SK-N-SH (cell line): ENCODE data around the gene RAB1A. TPM values are rescaled to one million over a fixed set of nuclear protein-coding genes. Genes with fewer than 3 reads are reported as not detected.

ENCODE experiments used
- CTCF ChIA-PET: fragments of 300-600, 350-600 bp; formaldehyde crosslinking; extraction: SDS; loops from one replicate; lab custom pipeline; 2021; lab: Yijun Ruan, JAX
- POLR2A ChIA-PET: fragments of 350-600 bp; sonication (Branson Sonifier 250); formaldehyde crosslinking; extraction: SDS; loops from one replicate; lab custom pipeline; 2020; ENCODE audit warnings: antibody characterized with exemption, inconsistent platforms; lab: Yijun Ruan, JAX
- DNase-seq: peaks from one replicate; pipeline ENCODE4 v3.0.0; 2012
- H2AFZ ChIP-seq: fragments of 200-600 bp; sonication (generic); 2 replicates; pipeline ENCODE4 v1.8.1; 2016; ENCODE audit warnings: antibody characterized with exemption, mild to moderate bottlenecking, low read depth
- H3F3A ChIP-seq: fragments of 200-600 bp; sonication (generic); replicated peaks from 2 replicates; pipeline ENCODE3; 2016; ENCODE audit warnings: antibody characterized with exemption, mild to moderate bottlenecking; ENCODE audit not compliant: insufficient read depth
- H3K27ac ChIP-seq, 2 experiments: fragments of 200-500 bp in 1 of 2; fragments of 200-600 bp in 1 of 2; sonication (Bioruptor generic) in 1 of 2; sonication (generic), shearing (Covaris generic) in 1 of 2; 2 replicates each; pipeline versions ENCODE4 v1.5.1 to v1.6.1; 2014 to 2016; ENCODE audit warnings: low read depth in 2 of 2, inconsistent platforms in 1 of 2, low read length in 1 of 2, mild to moderate bottlenecking in 1 of 2, mixed read lengths in 1 of 2
- H3K27me3 ChIP-seq: fragments of 200-600 bp; sonication (generic), shearing (Covaris generic); 2 replicates; pipeline ENCODE4 v1.6.1; 2016; ENCODE audit warnings: mixed run types; ENCODE audit not compliant: insufficient read depth
- H3K36me3 ChIP-seq, 2 experiments: fragments of 200-500 bp in 1 of 2; fragments of 200-600 bp in 1 of 2; sonication (Bioruptor generic) in 1 of 2; sonication (generic) in 1 of 2; replicated peaks in 1 of 2; 2 replicates each; pipeline versions ENCODE3 to v1.5.1; 2014 to 2016; ENCODE audit warnings: low read length in 1 of 2, mild to moderate bottlenecking in 1 of 2; ENCODE audit not compliant: insufficient read depth in 2 of 2, control insufficient read depth in 1 of 2
- H3K4me1 ChIP-seq, 2 experiments: fragments of 200-500 bp in 1 of 2; fragments of 200-600 bp in 1 of 2; sonication (Bioruptor generic) in 1 of 2; sonication (generic), shearing (Covaris generic) in 1 of 2; 2 replicates each; pipeline versions ENCODE4 v1.5.1 to v1.6.1; 2014 to 2016; ENCODE audit warnings: low read depth in 1 of 2, low read length in 1 of 2, mixed run types in 1 of 2; ENCODE audit not compliant: insufficient read depth in 2 of 2, control insufficient read depth in 1 of 2
- H3K4me2 ChIP-seq: fragments of 200-600 bp; sonication (generic), shearing (Covaris generic); 2 replicates; pipeline ENCODE4 v1.6.1; 2017; ENCODE audit warnings: mixed run types
- H3K4me3 ChIP-seq, 2 experiments: fragments of 200-500 bp in 1 of 2; fragments of 200-600 bp in 1 of 2; sonication (Bioruptor generic) in 1 of 2; sonication (generic), shearing (Covaris generic) in 1 of 2; 2 replicates each; pipeline versions ENCODE4 v1.5.1 to v1.8.1; 2014 to 2016; ENCODE audit warnings: low read depth in 2 of 2, inconsistent platforms in 1 of 2, low read length in 1 of 2, mild to moderate bottlenecking in 1 of 2, mixed read lengths in 1 of 2, moderate library complexity in 1 of 2
- H3K79me2 ChIP-seq: fragments of 200-600 bp; sonication (generic); 2 replicates; pipeline ENCODE4 v1.8.1; 2017; ENCODE audit warnings: mild to moderate bottlenecking; ENCODE audit not compliant: insufficient read depth
- H3K9ac ChIP-seq: fragments of 200-600 bp; sonication (generic); 2 replicates; pipeline ENCODE4 v1.6.1; 2017; ENCODE audit warnings: mixed run types
- H3K9me2 ChIP-seq: fragments of 200-600 bp; sonication (generic); 2 replicates; pipeline ENCODE4 v1.6.1; 2017; ENCODE audit warnings: mixed run types
- H3K9me3 ChIP-seq: fragments of 200-600 bp; sonication (generic); 2 replicates; pipeline ENCODE4 v1.6.1; 2017; ENCODE audit warnings: mixed run types, mild to moderate bottlenecking, moderate library complexity
- H4K20me1 ChIP-seq: fragments of 200-600 bp; sonication (generic); 2 replicates; pipeline ENCODE4 v1.6.1; 2017; ENCODE audit warnings: mild to moderate bottlenecking, mixed run types; ENCODE audit not compliant: insufficient read depth
- ELF1 ChIP-seq: IDR thresholded peaks from 2 replicates; pipeline ENCODE4 v1.4.0; 2012
- GATA2 ChIP-seq: sonication (generic); formaldehyde crosslinking; IDR thresholded peaks from 2 replicates; pipeline ENCODE4 v1.5.0; 2020; ENCODE audit warnings: mild to moderate bottlenecking, missing genetic modification reagents
- MXI1 ChIP-seq: IDR thresholded peaks from 2 replicates; pipeline ENCODE4 v1.6.1; 2012; ENCODE audit warnings: mild to moderate bottlenecking, low read depth, low read length, improper control_type of control experiment
- NFIC ChIP-seq: IDR thresholded peaks from 2 replicates; pipeline ENCODE4 v1.4.0; 2012; ENCODE audit warnings: borderline replicate concordance
- NRF1 ChIP-seq: IDR thresholded peaks from 2 replicates; pipeline ENCODE4 v1.6.1; 2012; ENCODE audit warnings: low read depth, mild to moderate bottlenecking, low read length
- SMC3 ChIP-seq: IDR thresholded peaks from 2 replicates; pipeline ENCODE4 v1.6.1; 2012; ENCODE audit warnings: low read depth, low read length, improper control_type of control experiment
- YY1 ChIP-seq: IDR thresholded peaks from 2 replicates; pipeline ENCODE4 v1.4.0; 2012; ENCODE audit warnings: low read depth, mild to moderate bottlenecking
- WGBS: methylation state at CpG from one replicate; pipeline ENCODE4 v1.1.6; 2017; ENCODE audit warnings: low lambda C conversion rate; 5-methylcytosine and 5-hydroxymethylcytosine counted together
- polyA plus RNA-seq, 3 experiments: library from polyadenylated mRNA; depleted of rRNA; stranded (reverse); fragments of >200 nt; gene quantifications; 2 replicates each; pipeline ENCODE4 v1.2.3, GENCODE V29; 2012
- TF ChIP-seq, protein P1 (sequence below): IDR thresholded peaks from 2 replicates; pipeline ENCODE4 v1.6.1; 2012; ENCODE audit warnings: mild to moderate bottlenecking, low read depth, low read length, moderate library complexity
- TF ChIP-seq, protein P2 (sequence below): IDR thresholded peaks from 2 replicates; pipeline ENCODE4 v1.4.0; 2012; ENCODE audit warnings: low read depth, borderline replicate concordance
- TF ChIP-seq, protein P3 (sequence below): fragments of 150-350 bp; IDR thresholded peaks from 2 replicates; pipeline ENCODE4 v1.6.1; 2016; ENCODE audit warnings: mild to moderate bottlenecking, low read depth, low read length

Gene RAB1A
- polyA plus RNA-seq, 1 of the 3 experiments (the other 2 are of a cell fraction): 113 TPM

- TF ChIP-seq, protein P1, sequence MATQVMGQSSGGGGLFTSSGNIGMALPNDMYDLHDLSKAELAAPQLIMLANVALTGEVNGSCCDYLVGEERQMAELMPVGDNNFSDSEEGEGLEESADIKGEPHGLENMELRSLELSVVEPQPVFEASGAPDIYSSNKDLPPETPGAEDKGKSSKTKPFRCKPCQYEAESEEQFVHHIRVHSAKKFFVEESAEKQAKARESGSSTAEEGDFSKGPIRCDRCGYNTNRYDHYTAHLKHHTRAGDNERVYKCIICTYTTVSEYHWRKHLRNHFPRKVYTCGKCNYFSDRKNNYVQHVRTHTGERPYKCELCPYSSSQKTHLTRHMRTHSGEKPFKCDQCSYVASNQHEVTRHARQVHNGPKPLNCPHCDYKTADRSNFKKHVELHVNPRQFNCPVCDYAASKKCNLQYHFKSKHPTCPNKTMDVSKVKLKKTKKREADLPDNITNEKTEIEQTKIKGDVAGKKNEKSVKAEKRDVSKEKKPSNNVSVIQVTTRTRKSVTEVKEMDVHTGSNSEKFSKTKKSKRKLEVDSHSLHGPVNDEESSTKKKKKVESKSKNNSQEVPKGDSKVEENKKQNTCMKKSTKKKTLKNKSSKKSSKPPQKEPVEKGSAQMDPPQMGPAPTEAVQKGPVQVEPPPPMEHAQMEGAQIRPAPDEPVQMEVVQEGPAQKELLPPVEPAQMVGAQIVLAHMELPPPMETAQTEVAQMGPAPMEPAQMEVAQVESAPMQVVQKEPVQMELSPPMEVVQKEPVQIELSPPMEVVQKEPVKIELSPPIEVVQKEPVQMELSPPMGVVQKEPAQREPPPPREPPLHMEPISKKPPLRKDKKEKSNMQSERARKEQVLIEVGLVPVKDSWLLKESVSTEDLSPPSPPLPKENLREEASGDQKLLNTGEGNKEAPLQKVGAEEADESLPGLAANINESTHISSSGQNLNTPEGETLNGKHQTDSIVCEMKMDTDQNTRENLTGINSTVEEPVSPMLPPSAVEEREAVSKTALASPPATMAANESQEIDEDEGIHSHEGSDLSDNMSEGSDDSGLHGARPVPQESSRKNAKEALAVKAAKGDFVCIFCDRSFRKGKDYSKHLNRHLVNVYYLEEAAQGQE: no peak
- no peak for TF ChIP-seq NRF1
- peak; percentile 35; the same call in 1 of the 2 replicates for TF ChIP-seq NFIC
- TF ChIP-seq YY1: no peak
- TF ChIP-seq, protein P2, sequence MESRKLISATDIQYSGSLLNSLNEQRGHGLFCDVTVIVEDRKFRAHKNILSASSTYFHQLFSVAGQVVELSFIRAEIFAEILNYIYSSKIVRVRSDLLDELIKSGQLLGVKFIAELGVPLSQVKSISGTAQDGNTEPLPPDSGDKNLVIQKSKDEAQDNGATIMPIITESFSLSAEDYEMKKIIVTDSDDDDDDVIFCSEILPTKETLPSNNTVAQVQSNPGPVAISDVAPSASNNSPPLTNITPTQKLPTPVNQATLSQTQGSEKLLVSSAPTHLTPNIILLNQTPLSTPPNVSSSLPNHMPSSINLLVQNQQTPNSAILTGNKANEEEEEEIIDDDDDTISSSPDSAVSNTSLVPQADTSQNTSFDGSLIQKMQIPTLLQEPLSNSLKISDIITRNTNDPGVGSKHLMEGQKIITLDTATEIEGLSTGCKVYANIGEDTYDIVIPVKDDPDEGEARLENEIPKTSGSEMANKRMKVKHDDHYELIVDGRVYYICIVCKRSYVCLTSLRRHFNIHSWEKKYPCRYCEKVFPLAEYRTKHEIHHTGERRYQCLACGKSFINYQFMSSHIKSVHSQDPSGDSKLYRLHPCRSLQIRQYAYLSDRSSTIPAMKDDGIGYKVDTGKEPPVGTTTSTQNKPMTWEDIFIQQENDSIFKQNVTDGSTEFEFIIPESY: no peak
- peak; percentile 14; the same call in 1 of the 2 replicates for TF ChIP-seq SMC3
- no peak for TF ChIP-seq GATA2
- no peak for TF ChIP-seq MXI1
Observed at GRCh38 chr2:65064728-65065552, 65.0 kb downstream of the RAB1A start (continued).

DNA sequence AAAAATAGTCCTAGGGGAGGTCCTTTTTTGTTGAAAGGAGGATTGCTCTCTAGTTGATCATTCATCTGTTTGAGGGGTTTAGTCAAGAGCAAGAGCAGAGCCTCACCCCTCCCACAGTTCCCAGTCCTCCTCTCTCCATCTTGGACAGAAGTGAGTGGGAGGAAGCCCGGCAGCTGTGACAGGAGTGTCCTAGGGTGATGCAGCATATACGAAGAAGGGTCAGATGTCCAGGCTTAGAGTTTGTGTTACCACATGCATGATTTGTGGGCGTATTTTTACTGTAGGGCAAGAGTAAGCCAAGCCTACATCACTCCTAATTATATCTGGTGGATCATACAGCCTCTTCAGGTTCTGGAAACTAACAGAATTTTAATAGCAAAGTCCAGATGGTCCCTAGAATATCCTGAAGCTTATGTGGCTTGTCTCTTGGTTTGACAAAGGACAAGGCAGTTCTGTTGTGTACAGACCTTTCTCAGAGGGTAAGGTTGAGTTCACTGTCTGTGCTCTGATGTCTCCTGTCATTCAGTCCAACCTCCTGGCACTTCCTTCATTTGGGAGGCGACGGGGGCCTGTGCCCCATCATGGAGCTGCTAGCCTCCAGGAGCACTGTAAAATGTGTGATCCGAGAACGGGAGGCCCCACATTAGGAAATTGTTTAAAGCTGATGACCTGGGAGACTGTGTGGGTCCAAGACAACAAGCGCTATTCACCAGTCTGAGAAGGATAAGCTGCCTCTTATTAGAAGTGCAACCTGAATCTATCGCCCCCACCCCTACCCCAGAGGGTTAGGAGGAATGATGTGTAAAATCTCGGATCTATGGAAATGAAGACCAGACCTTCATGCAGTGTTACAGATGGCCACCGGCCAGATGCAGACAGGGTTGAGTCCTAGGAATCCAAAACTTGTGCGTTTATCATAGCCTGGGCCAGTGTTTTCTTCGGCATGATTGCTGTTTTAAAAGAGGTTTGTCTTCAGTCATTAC is 66.8 kb downstream of the RAB1A start:
- H3K9ac ChIP-seq: no peak overlapping the region
- 78% methylated on average over 13 of the region's 13 CpGs for WGBS
- no peaks in the 10 kb centered on the region for H3K9me3 ChIP-seq
- H3K4me1 ChIP-seq: peaks cover 18 to 30% of the 10 kb centered on the region in 2 experiments
- no peaks in the 10 kb centered on the region for H3K36me3 ChIP-seq
- H3K27ac ChIP-seq: peak overlapping the region in 1 of 2 experiments; percentile 81; a peak in 1 of 4 replicates
- no peaks in the 10 kb centered on the region for H3K27me3 ChIP-seq
- H2AFZ ChIP-seq: no peak overlapping the region
- no peak overlapping the region for H3K4me3 ChIP-seq
- no peaks in the 10 kb centered on the region for H3K9me2 ChIP-seq
- POLR2A ChIA-PET: no interaction called here
- peak overlapping the region; percentile 8; the same call in 1 of the 2 replicates for H3K4me2 ChIP-seq
- H3F3A ChIP-seq: peaks cover 24% of the 10 kb centered on the region
- peaks cover 57% of the 10 kb centered on the region for H4K20me1 ChIP-seq
- CTCF ChIA-PET: interaction anchor here (0.9 to 1.3 kb wide), 2 partner anchors 9 to 124 kb away, joined by 4 read pairs; no protein-coding TSS in a partner anchor
- H3K79me2 ChIP-seq: peaks cover 86% of the 10 kb centered on the region
- TF ChIP-seq, protein P3, sequence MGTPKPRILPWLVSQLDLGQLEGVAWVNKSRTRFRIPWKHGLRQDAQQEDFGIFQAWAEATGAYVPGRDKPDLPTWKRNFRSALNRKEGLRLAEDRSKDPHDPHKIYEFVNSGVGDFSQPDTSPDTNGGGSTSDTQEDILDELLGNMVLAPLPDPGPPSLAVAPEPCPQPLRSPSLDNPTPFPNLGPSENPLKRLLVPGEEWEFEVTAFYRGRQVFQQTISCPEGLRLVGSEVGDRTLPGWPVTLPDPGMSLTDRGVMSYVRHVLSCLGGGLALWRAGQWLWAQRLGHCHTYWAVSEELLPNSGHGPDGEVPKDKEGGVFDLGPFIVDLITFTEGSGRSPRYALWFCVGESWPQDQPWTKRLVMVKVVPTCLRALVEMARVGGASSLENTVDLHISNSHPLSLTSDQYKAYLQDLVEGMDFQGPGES: no peak
- no peak for TF ChIP-seq NFIC
- TF ChIP-seq ELF1: no peak
- TF ChIP-seq, protein P2: no peak
- TF ChIP-seq, all 33 proteins: peak for 0
- peak; percentile 47 for DNase-seq
